Sciatic nerve (tissue), 2 donors: ENCODE results near the gene ECE2. TPM values are rescaled to one million over a fixed set of nuclear protein-coding genes. Genes with fewer than 3 reads are reported as not detected.
"Not testable (repeated sequence)": the region's sequence is repeated elsewhere in the genome, so short reads cannot be mapped to it uniquely, and the experiment has no call there.

Source experiments
- ATAC-seq: fragments of 200-7000 bp; cut with Tn5 transposase; one replicate; pipeline ENCODE4 v1.9.1; 2020; ENCODE audit warnings: mild to moderate bottlenecking, moderate library complexity
- DNase-seq: peaks from one replicate; pipeline ENCODE4 v3.0.0-alpha.2; 2020; ENCODE audit warnings: low spot score
- intact Hi-C: fragments of 100-400 bp; cut with DNase I; formaldehyde crosslinking; loops from one replicate; pipeline ENCODE4 v1.14.2; 2022
- total RNA-seq: library from RNA; stranded (reverse); fragmentation: NEBNext Ultra II Directional; extraction: Animal tissue kit (Norgen Biotek cat#: 25700); gene quantifications from one replicate; pipeline ENCODE4 v1.2.1, GENCODE V29; 2021
- donor health status: DM: no; HTN: no; CAD: no.
- donor health status: DM: no; HTN: no; CAD: no.

ECE2 gene
- total RNA-seq, 1 donor from 2014 or later = not detected

DNA sequence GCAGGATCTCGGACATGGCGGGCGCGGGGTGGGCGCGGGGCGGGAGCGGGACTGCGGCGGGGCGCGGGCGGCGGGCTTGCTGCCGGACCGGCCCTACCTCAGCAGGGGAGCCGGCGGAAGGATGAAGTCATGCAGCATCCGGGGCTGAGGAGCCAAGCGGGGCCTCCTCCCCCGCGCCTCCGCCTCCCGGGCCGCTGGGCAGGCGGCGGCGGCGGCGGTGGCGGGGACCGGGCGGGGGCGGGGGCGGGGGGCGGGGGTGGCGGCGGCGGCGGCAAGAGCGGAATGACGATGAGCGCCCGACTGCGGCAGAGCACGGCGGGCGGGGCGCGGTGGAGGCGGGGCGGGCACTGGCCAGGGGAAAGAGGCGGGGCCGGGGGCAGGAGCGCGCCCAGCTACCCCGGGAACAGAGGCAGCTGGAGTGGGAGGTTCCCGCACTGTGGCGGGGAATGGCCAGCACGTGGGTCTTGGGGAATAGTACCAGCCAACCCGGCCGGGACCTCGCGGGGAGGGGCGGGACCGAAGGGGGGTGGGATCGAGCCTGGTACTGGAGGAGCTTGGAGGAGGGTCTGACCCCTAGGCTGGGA lies 14.5 kb upstream of the ECE2 start, which contains the start of gene CAMK2N2:
Gene CAMK2N2 (minus strand): TSS at position 284 of the 584 bp plus-strand sequence. CDS start 268 bp downstream, at position 16.
- DNase-seq (no peak), ATAC-seq (peak; percentile 58)
- intact Hi-C loops = no loop called here

- ATAC-seq = no peak
- no peak for DNase-seq
- intact Hi-C loops = no loop called here
Measured at GRCh38 chr3:184261854-184262763, 13.7 kb upstream of the ECE2 start.

DNA sequence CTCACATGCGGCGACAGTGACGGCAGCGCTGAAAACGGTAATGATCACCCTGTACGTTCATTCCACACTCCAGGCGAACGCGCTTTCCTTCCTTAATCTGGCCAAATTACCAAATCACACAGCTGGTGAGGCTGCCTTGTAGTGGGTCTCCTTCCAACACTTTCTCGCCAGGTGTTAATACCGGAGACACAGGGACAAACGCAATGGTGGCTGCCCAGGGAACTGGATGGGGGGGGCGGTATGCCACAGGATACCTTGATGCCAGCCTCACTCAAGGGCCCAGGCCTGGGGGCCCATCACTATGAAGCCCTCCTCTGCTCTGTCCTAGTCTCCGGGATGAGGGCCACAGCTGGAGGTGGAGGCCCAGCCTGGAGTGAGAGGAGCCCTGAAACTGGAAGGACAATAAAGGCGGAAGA lies 13.1 kb upstream of the ECE2 start:
- ATAC-seq (no peak), DNase-seq (no peak)
- intact Hi-C loops = no loop called here

- ATAC-seq, DNase-seq, intact Hi-C loops: not testable (repeated sequence)
Measured at GRCh38 chr3:184267249-184267648, 8.6 kb upstream of the ECE2 start.

GRCh38 chr3:184272269-184272668 lies 3.6 kb upstream of the ECE2 start:
- ATAC-seq (no peak), DNase-seq (no peak)
- intact Hi-C loops = loop anchor here (5.0 kb wide), 1 partner anchor 1215 kb away; no protein-coding TSS in a partner anchor

- DNase-seq = no peak
- intact Hi-C loops = no loop called here
- no peak for ATAC-seq
Measured at GRCh38 chr3:184275381-184275701, 481 bp upstream of the ECE2 start.

GRCh38 chr3:184277366-184277765 lies 1.5 kb downstream of the ECE2 start:
- ATAC-seq = no peak
- DNase-seq = no peak
- intact Hi-C loops = no loop called here

GRCh38 chr3:184282941-184283340 lies 7.1 kb downstream of the ECE2 start:
- ATAC-seq (no peak), DNase-seq (no peak)
- intact Hi-C loops = no loop called here

DNA sequence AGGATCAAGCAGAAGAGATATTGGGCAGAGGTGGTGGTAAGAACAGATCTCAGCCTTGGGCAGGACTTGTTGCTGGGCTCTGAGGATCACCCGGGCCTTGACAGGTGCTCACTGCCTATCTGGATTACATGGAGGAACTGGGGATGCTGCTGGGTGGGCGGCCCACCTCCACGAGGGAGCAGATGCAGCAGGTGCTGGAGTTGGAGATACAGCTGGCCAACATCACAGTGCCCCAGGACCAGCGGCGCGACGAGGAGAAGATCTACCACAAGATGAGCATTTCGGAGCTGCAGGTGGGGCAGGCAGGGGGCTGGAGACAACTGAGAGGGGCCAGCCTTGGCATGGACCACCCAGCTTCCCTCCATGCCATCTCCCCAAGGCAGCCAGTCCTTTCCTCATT lies 7.9 kb downstream of the ECE2 start:
- ATAC-seq (no peak), DNase-seq (no peak)
- intact Hi-C loops = no loop called here

DNA sequence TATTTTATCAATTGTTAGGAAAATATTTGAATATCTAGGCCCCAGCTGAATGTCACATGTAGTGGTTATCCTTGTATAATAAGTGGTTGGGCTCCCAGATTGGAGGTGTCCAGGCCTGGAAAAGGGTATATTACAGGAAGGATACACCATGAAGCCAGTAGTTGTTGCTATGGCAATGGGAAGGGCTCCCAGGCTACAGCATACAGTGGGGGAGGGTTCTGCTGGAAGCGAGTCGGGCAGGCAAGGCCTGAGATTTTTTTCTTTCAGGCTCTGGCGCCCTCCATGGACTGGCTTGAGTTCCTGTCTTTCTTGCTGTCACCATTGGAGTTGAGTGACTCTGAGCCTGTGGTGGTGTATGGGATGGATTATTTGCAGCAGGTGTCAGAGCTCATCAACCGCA lies 8.9 kb downstream of the ECE2 start:
- ATAC-seq = peak; percentile 53
- no peak for DNase-seq
- intact Hi-C loops = no loop called here

DNA sequence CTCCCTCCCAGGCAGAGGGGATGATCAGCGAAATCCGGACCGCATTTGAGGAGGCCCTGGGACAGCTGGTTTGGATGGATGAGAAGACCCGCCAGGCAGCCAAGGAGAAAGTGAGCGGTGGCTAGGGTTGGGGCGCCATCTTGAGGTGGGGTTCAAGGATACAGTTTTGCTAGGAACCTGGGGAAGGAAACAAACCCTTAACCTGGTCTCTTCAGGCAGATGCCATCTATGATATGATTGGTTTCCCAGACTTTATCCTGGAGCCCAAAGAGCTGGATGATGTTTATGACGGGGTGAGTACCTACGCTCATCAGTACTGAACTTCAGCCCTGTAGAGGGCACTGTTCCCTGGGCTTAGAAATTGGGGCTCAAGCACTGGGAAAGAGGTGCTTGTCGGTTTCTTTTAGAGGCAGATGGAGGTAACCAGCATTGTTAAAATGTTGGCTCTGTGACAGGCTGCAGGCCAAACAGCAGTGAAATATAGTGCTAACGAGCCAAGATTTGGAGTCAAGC lies 13.7 kb downstream of the ECE2 start:
- ATAC-seq = peak; percentile 25
- intact Hi-C loops = no loop called here
- peak; percentile 67 for DNase-seq

DNA sequence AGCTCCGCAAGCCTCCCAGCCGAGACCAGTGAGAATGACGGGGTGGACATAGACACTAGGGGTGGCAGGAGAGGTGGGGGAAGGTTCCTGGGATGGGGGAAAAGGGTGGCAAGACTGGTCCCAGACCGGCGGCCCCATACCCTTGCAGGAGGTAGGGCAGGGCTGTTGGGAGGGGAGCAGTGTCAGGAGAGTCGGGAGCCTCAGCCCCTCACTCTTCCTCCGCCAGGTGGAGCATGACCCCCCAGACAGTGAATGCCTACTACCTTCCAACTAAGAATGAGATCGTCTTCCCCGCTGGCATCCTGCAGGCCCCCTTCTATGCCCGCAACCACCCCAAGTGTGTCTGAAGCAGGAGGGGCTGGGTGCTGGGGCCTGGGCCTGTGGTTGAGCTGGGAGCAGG lies 14.5 kb downstream of the ECE2 start:
- intact Hi-C loops = no loop called here

DNA sequence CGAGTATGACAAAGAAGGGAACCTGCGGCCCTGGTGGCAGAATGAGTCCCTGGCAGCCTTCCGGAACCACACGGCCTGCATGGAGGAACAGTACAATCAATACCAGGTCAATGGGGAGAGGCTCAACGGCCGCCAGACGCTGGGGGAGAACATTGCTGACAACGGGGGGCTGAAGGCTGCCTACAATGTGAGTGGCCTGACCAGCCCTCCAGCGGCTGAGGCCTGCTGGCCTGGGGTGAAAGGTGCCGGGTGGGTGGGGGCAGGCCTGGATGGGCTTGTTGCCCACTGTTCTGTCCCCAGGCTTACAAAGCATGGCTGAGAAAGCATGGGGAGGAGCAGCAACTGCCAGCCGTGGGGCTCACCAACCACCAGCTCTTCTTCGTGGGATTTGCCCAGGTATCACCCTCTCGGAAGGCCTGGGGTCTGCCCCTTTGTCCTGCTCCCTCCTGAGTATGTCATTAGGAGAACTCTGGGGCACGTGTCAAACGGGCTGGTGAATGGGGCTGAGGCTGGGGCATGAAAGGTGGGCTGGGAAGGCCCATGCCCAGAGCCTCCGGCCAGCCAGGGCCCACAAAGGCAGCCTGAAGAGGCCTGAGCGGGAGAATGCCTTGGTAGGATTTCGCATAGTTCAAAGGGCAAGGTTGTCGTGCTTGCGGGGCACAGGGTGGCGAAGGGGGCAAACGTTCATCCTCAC lies 15.4 kb downstream of the ECE2 start:
- no peak for ATAC-seq
- intact Hi-C loops = no loop called here

More for the DNA sequence above, 14.5 kb downstream of the ECE2 start:
- ATAC-seq (no peak), DNase-seq (no peak)

GRCh38 chr3:184291738-184292445 lies 16.1 kb downstream of the ECE2 start:
- DNase-seq = no peak
- intact Hi-C loops = no loop called here
- no peak for ATAC-seq

More for the DNA sequence above, 15.4 kb downstream of the ECE2 start:
- DNase-seq = no peak

DNA sequence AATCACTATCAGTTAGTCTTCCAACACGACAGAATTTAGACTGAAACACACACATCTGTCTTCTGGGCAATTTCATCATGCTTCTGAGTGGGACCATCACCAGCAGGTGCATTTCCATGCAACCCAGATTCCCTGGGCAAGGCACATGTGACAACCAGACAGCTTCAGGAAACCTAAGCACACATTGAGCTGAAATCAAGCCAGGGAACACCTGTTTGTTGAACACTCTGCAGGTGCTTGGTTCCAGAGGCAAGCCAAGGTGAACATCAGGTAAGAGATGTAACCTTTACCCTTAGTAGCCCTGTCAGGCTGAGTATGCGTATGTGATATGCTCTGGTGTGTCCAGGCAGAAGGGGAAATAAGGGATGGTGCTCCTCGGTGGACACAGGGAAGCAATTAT lies 19.9 kb downstream of the ECE2 start:
- intact Hi-C loops = no loop called here
- no peak for ATAC-seq
- DNase-seq = no peak

DNA sequence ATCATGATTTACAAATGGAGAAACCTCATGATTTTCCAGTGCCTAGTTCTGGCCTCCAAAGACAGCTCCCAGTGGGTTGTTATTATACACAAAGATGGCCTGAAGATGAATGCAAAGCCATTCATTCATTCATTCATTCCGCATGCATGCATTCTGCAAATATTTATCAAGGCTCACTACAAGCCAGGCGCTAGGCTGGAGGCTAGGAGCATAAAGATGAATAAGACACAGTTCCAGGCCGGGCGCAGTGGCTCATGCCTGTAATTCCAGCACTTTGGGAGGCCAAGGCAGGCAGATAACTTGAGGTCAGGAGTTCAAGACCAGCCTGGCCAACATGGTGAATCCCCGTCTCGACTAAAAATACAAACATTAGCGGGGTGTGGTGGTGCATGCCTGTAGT lies 20.8 kb downstream of the ECE2 start:
- DNase-seq (no peak), ATAC-seq (no peak)
- intact Hi-C loops = no loop called here

- intact Hi-C loops = no loop called here
- DNase-seq (peak; percentile 98), ATAC-seq (peak; percentile 99)
Measured at GRCh38 chr3:184298759-184299487, 23.1 kb downstream of the ECE2 start, which contains the start of gene PSMD2. PSMD2 (plus strand) TSS chr3:184299241; CDS start chr3:184299267, 26 bp downstream.
